ENCODE data around the gene LRRC53.

DNA sequence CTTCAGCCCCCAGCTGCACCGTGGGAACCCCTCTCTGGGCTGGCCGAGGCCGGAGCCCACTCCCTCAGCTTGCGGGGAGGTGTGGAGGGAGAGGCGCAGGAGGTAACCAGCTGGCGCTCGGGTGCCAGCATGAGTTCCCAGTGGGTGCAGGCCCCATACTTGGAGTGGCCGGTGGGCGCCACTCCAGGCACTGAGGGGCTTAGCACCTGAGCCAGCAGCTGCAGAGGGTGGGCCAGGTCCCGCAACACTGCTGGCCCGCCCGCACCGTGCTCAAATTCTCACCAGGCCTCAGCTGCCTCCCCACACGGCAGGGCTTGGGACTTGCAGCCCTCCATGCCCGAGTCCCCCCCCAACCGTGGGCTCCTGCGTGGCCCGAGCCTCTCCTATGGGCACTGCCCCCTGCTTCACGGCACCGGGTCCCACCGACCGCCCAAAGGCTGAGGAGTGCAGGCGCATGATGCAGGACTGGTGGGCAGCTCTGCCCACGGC is 47.2 kb downstream of the LRRC53 start:
- TF ChIP-seq, protein P1, sequence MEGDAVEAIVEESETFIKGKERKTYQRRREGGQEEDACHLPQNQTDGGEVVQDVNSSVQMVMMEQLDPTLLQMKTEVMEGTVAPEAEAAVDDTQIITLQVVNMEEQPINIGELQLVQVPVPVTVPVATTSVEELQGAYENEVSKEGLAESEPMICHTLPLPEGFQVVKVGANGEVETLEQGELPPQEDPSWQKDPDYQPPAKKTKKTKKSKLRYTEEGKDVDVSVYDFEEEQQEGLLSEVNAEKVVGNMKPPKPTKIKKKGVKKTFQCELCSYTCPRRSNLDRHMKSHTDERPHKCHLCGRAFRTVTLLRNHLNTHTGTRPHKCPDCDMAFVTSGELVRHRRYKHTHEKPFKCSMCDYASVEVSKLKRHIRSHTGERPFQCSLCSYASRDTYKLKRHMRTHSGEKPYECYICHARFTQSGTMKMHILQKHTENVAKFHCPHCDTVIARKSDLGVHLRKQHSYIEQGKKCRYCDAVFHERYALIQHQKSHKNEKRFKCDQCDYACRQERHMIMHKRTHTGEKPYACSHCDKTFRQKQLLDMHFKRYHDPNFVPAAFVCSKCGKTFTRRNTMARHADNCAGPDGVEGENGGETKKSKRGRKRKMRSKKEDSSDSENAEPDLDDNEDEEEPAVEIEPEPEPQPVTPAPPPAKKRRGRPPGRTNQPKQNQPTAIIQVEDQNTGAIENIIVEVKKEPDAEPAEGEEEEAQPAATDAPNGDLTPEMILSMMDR (IDR thresholded peaks at IDR 0.05) = no peak
- no peak for TF ChIP-seq EZH2 (IDR thresholded peaks at IDR 0.05; ENCODE audit: borderline replicate concordance, insufficient read depth, low read depth, low read length, poor library complexity, severe bottlenecking)
